Measurements from ENCODE around the gene ZC3H6.

ZC3H6 gene

GRCh38 chr2:112275311-112275886, at the start of gene ZC3H6 (continued):
- 0 out of 2 replicates have a peak, but pooled peaks have one; percentile 37 for TF ChIP-seq MYNN (tag by site-specific recombination; IDR thresholded peaks at IDR 0.05; ENCODE audit: borderline replicate concordance)
- TF ChIP-seq ZNF214 (tag by site-specific recombination; IDR thresholded peaks at IDR 0.05; ENCODE audit: borderline replicate concordance): no peak
- TF ChIP-seq REPIN1 (tag by site-specific recombination; IDR thresholded peaks at IDR 0.05; ENCODE audit: low read depth): 0 out of 2 replicates have a peak, but pooled peaks have one; percentile 56
- TF ChIP-seq ZFHX2 (tag by site-specific recombination; conservative IDR thresholded peaks at IDR 0.05): peak; percentile 80
- peak; percentile 74 for TF ChIP-seq KLF1 (tag by site-specific recombination; IDR thresholded peaks at IDR 0.05)
- TF ChIP-seq GLI4 (tag by site-specific recombination; IDR thresholded peaks at IDR 0.05): peak; percentile 37; the same call in 1 of the 2 replicates
- 0 out of 2 replicates have a peak, but pooled peaks have one; percentile 17 for TF ChIP-seq OSR2 (tag by site-specific recombination; IDR thresholded peaks at IDR 0.05)
- TF ChIP-seq CTCF (tag by site-specific recombination; IDR thresholded peaks at IDR 0.05): peak; percentile 83
- no peak for TF ChIP-seq ZBTB6 (tag by site-specific recombination; IDR thresholded peaks at IDR 0.05)
- TF ChIP-seq PRDM10 (tag by site-specific recombination; IDR thresholded peaks at IDR 0.05): peak; percentile 69
- TF ChIP-seq ZNF660 (tag by site-specific recombination; IDR thresholded peaks at IDR 0.05): no peak; the same call in none of the 2 replicates
- TF ChIP-seq ZNF398 (tag by site-specific recombination; IDR thresholded peaks at IDR 0.05): peak; percentile 26; the same call in 1 of the 2 replicates
- TF ChIP-seq ZBTB20 (tag by site-specific recombination; IDR thresholded peaks at IDR 0.05): peak; percentile 81
- TF ChIP-seq KLF7 (tag by site-specific recombination; IDR thresholded peaks at IDR 0.05; ENCODE audit: borderline replicate concordance): peak; percentile 67; the same call in 1 of the 2 replicates
- peak; percentile 97 for TF ChIP-seq ZEB2 (tag by site-specific recombination; IDR thresholded peaks at IDR 0.05)
- TF ChIP-seq ZFP41 (tag by site-specific recombination; IDR thresholded peaks at IDR 0.05; ENCODE audit: borderline replicate concordance): no peak
- TF ChIP-seq ZNF747 (tag by site-specific recombination; IDR thresholded peaks at IDR 0.05): no peak
- TF ChIP-seq ZNF561 (tag by site-specific recombination; IDR thresholded peaks at IDR 0.05; ENCODE audit: borderline replicate concordance): peak; percentile 82; the same call in 1 of the 2 replicates
- peak; percentile 98 for TF ChIP-seq KLF8 (tag by site-specific recombination; IDR thresholded peaks at IDR 0.05)
- TF ChIP-seq BCL11B (tag by site-specific recombination; IDR thresholded peaks at IDR 0.05; ENCODE audit: low read depth): peak; percentile 92
- no peak for TF ChIP-seq ZNF670 (tag by site-specific recombination; IDR thresholded peaks at IDR 0.05; ENCODE audit: low read depth)
- no peak for TF ChIP-seq ZNF433 (tag by site-specific recombination; IDR thresholded peaks at IDR 0.05; ENCODE audit: low read depth)
- TF ChIP-seq PRDM6 (tag by site-specific recombination; IDR thresholded peaks at IDR 0.05): no peak
- peak; percentile 96 for TF ChIP-seq ZSCAN30 (tag by site-specific recombination; IDR thresholded peaks at IDR 0.05)
- TF ChIP-seq KLF9 (tag by site-specific recombination; IDR thresholded peaks at IDR 0.05; ENCODE audit: low read depth): 0 out of 2 replicates have a peak, but pooled peaks have one; percentile 55
- peak; percentile 94 for TF ChIP-seq ZBTB8A (tag by site-specific recombination; IDR thresholded peaks at IDR 0.05)
- no peak for TF ChIP-seq ZNF677 (tag by site-specific recombination; IDR thresholded peaks at IDR 0.05)
- no peak for TF ChIP-seq ZNF488 (tag by site-specific recombination; IDR thresholded peaks at IDR 0.05)
- TF ChIP-seq TCF7L2 (IDR thresholded peaks at IDR 0.05; ENCODE audit: borderline replicate concordance, low read depth, low read length): peak; percentile 35; the same call in 1 of the 2 replicates

All from HEK293 (cell line).